ENCODE data around the gene ZNF804A.

ZNF804A gene

GRCh38 chr2:184938221-184938985 is 340.1 kb downstream of the ZNF804A start:
- DNase-seq (ENCODE audit: low read depth in 2 of 2): no peak

GRCh38 chr2:184945326-184945725 is 347.0 kb downstream of the ZNF804A start:
- no peak for DNase-seq (ENCODE audit: low read depth in 2 of 2)

GRCh38 chr2:184945824-184946223 is 347.5 kb downstream of the ZNF804A start:
- no peak for DNase-seq (ENCODE audit: low read depth in 2 of 2)

GRCh38 chr2:184956856-184957255 is 358.5 kb downstream of the ZNF804A start:
- DNase-seq (ENCODE audit: low read depth in 2 of 2): no peak

GRCh38 chr2:184971546-184972068 is 373.3 kb downstream of the ZNF804A start:
- no peak for DNase-seq (ENCODE audit: low read depth in 2 of 2)

All from stimulated activated CD4-positive, alpha-beta T cell treated with anti-CD3 and anti-CD28 coated beads, Interleukin-12 subunit alpha, Interleukin-12 subunit beta, amount 100 ng/mL, for 24 hours (primary cell).